ENCODE results near the gene ANKLE1.

ANKLE1 gene

GRCh38 chr19:17323964-17324332 is 42.2 kb downstream of the ANKLE1 start:
- H3K4me3 ChIP-seq (replicated peaks; ENCODE audit: insufficient read depth, low read length), result no peak overlapping the region
- no peak overlapping the region for H3K27ac ChIP-seq (replicated peaks)
- H3K27me3 ChIP-seq (ENCODE audit: insufficient read depth, poor library complexity, severe bottlenecking), result peaks cover 6% of the 10 kb centered on the region
- no peak for DNase-seq (ENCODE audit: low read depth in 1 of 2, low spot score in 1 of 2)
- TF ChIP-seq SPI1 (IDR thresholded peaks at IDR 0.05; ENCODE audit: borderline replicate concordance, low read depth) (no peak), POLR2AphosphoS5 (IDR thresholded peaks at IDR 0.05; ENCODE audit: low read depth) (no peak), GABPA (IDR thresholded peaks at IDR 0.05; ENCODE audit: low read depth) (no peak)
- TF ChIP-seq, protein P1, sequence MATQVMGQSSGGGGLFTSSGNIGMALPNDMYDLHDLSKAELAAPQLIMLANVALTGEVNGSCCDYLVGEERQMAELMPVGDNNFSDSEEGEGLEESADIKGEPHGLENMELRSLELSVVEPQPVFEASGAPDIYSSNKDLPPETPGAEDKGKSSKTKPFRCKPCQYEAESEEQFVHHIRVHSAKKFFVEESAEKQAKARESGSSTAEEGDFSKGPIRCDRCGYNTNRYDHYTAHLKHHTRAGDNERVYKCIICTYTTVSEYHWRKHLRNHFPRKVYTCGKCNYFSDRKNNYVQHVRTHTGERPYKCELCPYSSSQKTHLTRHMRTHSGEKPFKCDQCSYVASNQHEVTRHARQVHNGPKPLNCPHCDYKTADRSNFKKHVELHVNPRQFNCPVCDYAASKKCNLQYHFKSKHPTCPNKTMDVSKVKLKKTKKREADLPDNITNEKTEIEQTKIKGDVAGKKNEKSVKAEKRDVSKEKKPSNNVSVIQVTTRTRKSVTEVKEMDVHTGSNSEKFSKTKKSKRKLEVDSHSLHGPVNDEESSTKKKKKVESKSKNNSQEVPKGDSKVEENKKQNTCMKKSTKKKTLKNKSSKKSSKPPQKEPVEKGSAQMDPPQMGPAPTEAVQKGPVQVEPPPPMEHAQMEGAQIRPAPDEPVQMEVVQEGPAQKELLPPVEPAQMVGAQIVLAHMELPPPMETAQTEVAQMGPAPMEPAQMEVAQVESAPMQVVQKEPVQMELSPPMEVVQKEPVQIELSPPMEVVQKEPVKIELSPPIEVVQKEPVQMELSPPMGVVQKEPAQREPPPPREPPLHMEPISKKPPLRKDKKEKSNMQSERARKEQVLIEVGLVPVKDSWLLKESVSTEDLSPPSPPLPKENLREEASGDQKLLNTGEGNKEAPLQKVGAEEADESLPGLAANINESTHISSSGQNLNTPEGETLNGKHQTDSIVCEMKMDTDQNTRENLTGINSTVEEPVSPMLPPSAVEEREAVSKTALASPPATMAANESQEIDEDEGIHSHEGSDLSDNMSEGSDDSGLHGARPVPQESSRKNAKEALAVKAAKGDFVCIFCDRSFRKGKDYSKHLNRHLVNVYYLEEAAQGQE (IDR thresholded peaks at IDR 0.05; ENCODE audit: insufficient replicate concordance, low read depth), result no peak
- TF ChIP-seq, protein P2, sequence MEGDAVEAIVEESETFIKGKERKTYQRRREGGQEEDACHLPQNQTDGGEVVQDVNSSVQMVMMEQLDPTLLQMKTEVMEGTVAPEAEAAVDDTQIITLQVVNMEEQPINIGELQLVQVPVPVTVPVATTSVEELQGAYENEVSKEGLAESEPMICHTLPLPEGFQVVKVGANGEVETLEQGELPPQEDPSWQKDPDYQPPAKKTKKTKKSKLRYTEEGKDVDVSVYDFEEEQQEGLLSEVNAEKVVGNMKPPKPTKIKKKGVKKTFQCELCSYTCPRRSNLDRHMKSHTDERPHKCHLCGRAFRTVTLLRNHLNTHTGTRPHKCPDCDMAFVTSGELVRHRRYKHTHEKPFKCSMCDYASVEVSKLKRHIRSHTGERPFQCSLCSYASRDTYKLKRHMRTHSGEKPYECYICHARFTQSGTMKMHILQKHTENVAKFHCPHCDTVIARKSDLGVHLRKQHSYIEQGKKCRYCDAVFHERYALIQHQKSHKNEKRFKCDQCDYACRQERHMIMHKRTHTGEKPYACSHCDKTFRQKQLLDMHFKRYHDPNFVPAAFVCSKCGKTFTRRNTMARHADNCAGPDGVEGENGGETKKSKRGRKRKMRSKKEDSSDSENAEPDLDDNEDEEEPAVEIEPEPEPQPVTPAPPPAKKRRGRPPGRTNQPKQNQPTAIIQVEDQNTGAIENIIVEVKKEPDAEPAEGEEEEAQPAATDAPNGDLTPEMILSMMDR (IDR thresholded peaks at IDR 0.05; ENCODE audit: insufficient read depth, low read length), result no peak

- Histone ChIP-seq H3K27ac (replicated peaks) (no peak overlapping the region), H3K4me3 (replicated peaks; ENCODE audit: insufficient read depth, low read length) (no peak overlapping the region)
- no peak for TF ChIP-seq GABPA (IDR thresholded peaks at IDR 0.05; ENCODE audit: low read depth)
- TF ChIP-seq SPI1 (IDR thresholded peaks at IDR 0.05; ENCODE audit: borderline replicate concordance, low read depth), result no peak
These were observed 42.8 kb downstream of the ANKLE1 start for GRCh38 chr19:17324357-17325114.

GRCh38 chr19:17325133-17325532 is 43.4 kb downstream of the ANKLE1 start:
- no peak overlapping the region for H3K4me3 ChIP-seq (replicated peaks; ENCODE audit: insufficient read depth, low read length)
- H3K27ac ChIP-seq (replicated peaks), result no peak overlapping the region
- TF ChIP-seq POLR2AphosphoS5 (IDR thresholded peaks at IDR 0.05; ENCODE audit: low read depth) (no peak), GABPA (IDR thresholded peaks at IDR 0.05; ENCODE audit: low read depth) (no peak)
- TF ChIP-seq, protein P1 (IDR thresholded peaks at IDR 0.05; ENCODE audit: insufficient replicate concordance, low read depth), result no peak
- TF ChIP-seq, protein P2 (IDR thresholded peaks at IDR 0.05; ENCODE audit: insufficient read depth, low read length), result no peak
- H3K27me3 ChIP-seq (ENCODE audit: insufficient read depth, poor library complexity, severe bottlenecking), result peaks cover 18% of the 10 kb centered on the region
- no peak for DNase-seq (ENCODE audit: low read depth in 1 of 2, low spot score in 1 of 2)

More at GRCh38 chr19:17324357-17325114, 42.8 kb downstream of the ANKLE1 start:
- DNase-seq (ENCODE audit: low read depth in 1 of 2, low spot score in 1 of 2), result peak in 1 of 2 experiments; percentile 41
- peaks cover 12% of the 10 kb centered on the region for H3K27me3 ChIP-seq (ENCODE audit: insufficient read depth, poor library complexity, severe bottlenecking)

DNA sequence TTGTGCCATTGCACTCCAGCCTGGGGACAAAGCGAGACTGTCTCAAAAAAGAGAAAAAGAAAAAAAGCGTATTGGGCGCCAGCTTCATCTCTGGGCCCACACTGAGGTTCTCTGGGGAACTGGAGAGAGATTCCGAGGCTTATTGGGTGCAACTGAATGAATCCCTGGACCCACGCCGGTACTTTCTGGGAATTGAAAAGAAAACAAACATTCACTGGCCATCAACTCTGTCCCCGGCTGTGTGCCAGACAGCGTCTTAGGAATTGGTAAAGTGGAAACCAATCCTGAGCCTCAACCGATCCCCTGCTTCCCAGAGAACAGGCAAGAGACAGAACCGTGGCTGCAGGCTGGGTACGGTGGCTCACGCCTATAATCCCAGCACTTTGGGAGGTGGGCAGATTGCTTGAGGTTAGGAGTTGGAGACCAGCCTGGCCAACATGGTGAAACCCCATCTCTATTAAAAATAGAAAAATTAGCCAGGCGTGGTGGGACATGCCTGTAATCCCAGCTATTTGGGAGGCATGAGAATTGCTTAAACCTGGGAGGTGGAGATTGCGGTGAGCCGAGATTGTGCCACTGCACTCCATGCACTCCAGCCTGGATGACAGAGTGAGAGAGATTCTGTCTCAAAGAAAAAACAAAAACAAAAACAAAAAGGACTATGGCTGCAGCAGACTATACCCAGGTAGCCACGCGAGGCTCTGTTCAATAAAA is 44.3 kb downstream of the ANKLE1 start:
- H3K4me3 ChIP-seq (replicated peaks; ENCODE audit: insufficient read depth, low read length), result no peak overlapping the region
- H3K27ac ChIP-seq (replicated peaks), result no peak overlapping the region
- no peak for DNase-seq (ENCODE audit: low read depth in 1 of 2, low spot score in 1 of 2)
- TF ChIP-seq SPI1 (IDR thresholded peaks at IDR 0.05; ENCODE audit: borderline replicate concordance, low read depth), result no peak
- H3K27me3 ChIP-seq (ENCODE audit: insufficient read depth, poor library complexity, severe bottlenecking), result peaks cover 27% of the 10 kb centered on the region
